GM12878 (cell line): ENCODE measurements around the gene CERT1. TPM values are rescaled to one million over a fixed set of nuclear protein-coding genes. Genes with fewer than 3 reads are reported as not detected.

ENCODE experiments used
- ATF7 ChIP-seq: fragments of 450-650 bp; IDR thresholded peaks from 2 replicates; pipeline ENCODE4 v1.6.1; 2016; ENCODE audit warnings: low read depth, mild to moderate bottlenecking
- CEBPB ChIP-seq, 2 experiments: fragments of 150-350 bp in 1 of 2; IDR thresholded peaks; 2 replicates each; pipeline ENCODE4 v1.6.1; 2012 to 2014; ENCODE audit warnings: low read depth in 2 of 2, low read length in 2 of 2, borderline replicate concordance in 1 of 2, inconsistent platforms in 1 of 2
- DPF2 ChIP-seq: fragments of 450-650 bp; IDR thresholded peaks from 2 replicates; pipeline ENCODE4 v1.6.1; 2017; ENCODE audit warnings: mild to moderate bottlenecking
- EZH2 ChIP-seq: IDR thresholded peaks from 2 replicates; pipeline ENCODE4 v1.6.1; 2012; ENCODE audit warnings: low read depth, mild to moderate bottlenecking, control low read depth, inconsistent platforms, low read length, borderline replicate concordance; ENCODE audit not compliant: control insufficient read depth
- LARP7 ChIP-seq: fragments of 450-650 bp; IDR thresholded peaks from 2 replicates; pipeline ENCODE4 v1.6.1; 2017; ENCODE audit warnings: mild to moderate bottlenecking
- NBN ChIP-seq: fragments of 450-650 bp; IDR thresholded peaks from 2 replicates; pipeline ENCODE4 v1.6.1; 2016
- NFYA ChIP-seq: IDR thresholded peaks from 2 replicates; pipeline ENCODE4 v1.6.1; 2011; ENCODE audit warnings: low read depth, mild to moderate bottlenecking, low read length, improper control_type of control experiment, borderline replicate concordance
- POLR2AphosphoS5 ChIP-seq: IDR thresholded peaks from 2 replicates; pipeline ENCODE4 v1.6.1; 2011; ENCODE audit warnings: mild to moderate bottlenecking, low read length, inconsistent platforms
- RFX5 ChIP-seq: IDR thresholded peaks from 2 replicates; pipeline ENCODE4 v1.6.1; 2011; ENCODE audit warnings: low read depth, low read length, improper control_type of control experiment
- SIN3A ChIP-seq: IDR thresholded peaks from 2 replicates; pipeline ENCODE4 v1.6.1; 2012; ENCODE audit warnings: low read depth, low read length, improper control_type of control experiment
- SREBF2 ChIP-seq: IDR thresholded peaks from 2 replicates; pipeline ENCODE4 v1.6.1; 2012; ENCODE audit warnings: mild to moderate bottlenecking, low read length
- SRF ChIP-seq, 2 experiments: IDR thresholded peaks; 2 replicates each; pipeline ENCODE4 v1.6.1; 2011; ENCODE audit warnings: low read depth in 2 of 2, low read length in 2 of 2, mild to moderate bottlenecking in 1 of 2, moderate library complexity in 1 of 2
- SUPT20H ChIP-seq: IDR thresholded peaks from 2 replicates; pipeline ENCODE4 v1.6.1; 2011; ENCODE audit warnings: low read depth, mild to moderate bottlenecking, low read length, moderate library complexity, borderline replicate concordance; ENCODE audit not compliant: control insufficient read depth
- TAF1 ChIP-seq: IDR thresholded peaks from 2 replicates; pipeline ENCODE4 v1.6.1; 2011; ENCODE audit warnings: mild to moderate bottlenecking, low read depth, low read length, borderline replicate concordance
- YY1 ChIP-seq: IDR thresholded peaks from 2 replicates; pipeline ENCODE4 v1.6.1; 2011; ENCODE audit warnings: low read depth, mild to moderate bottlenecking, low read length
- ZNF217 ChIP-seq: fragments of 450-650 bp; IDR thresholded peaks from 2 replicates; pipeline ENCODE4 v1.6.1; 2017; ENCODE audit warnings: antibody characterized with exemption, mild to moderate bottlenecking
- polyA plus RNA-seq, 11 experiments: library from polyadenylated mRNA; depleted of rRNA in 4 of 11; unstranded in 6 of 11; stranded (reverse) in 5 of 11; fragments of >200 nt; fragmentation: Nextera tagmentation in 4 of 11; fragmentation: Illumina TruSeq in 1 of 11; extraction: Ambion mirVana in 4 of 11; extraction: Trizol in 1 of 11; gene quantifications; 1 replicate in 1 of 11; 2 replicates in 10 of 11; pipeline versions ENCODE4 v1.2.1 to v1.2.3, GENCODE V29; 2011 to 2016; ENCODE audit warnings: inconsistent platforms in 2 of 11, missing spikeins in 2 of 11, low read depth in 1 of 11
- total RNA-seq, 4 experiments: library from RNA; depleted of rRNA in 3 of 4; stranded (reverse); fragments of >200 nt in 3 of 4; fragmentation: Illumina TruSeq in 1 of 4; extraction: Trizol in 1 of 4; gene quantifications; 2 replicates each; pipeline versions ENCODE4 v1.2.1 to v1.2.3, GENCODE V29; 2013 to 2021
- TF ChIP-seq, protein P1 (sequence below): fragments of 450-650 bp; IDR thresholded peaks from 2 replicates; pipeline ENCODE4 v1.6.1; 2017; ENCODE audit warnings: borderline replicate concordance
- TF ChIP-seq, protein P2 (sequence below): IDR thresholded peaks from 2 replicates; pipeline ENCODE4 v1.6.1; 2012; ENCODE audit warnings: low read depth, low read length, improper control_type of control experiment
- TF ChIP-seq, protein P3 (sequence below): IDR thresholded peaks from 2 replicates; pipeline ENCODE4 v1.6.1; 2012; ENCODE audit warnings: improper control_type of control experiment, low read depth, low read length; ENCODE audit not compliant: insufficient replicate concordance
- TF ChIP-seq, protein P4 (sequence below): fragments of 450-650 bp; IDR thresholded peaks from 2 replicates; pipeline ENCODE4 v1.6.1; 2017; ENCODE audit warnings: mild to moderate bottlenecking, moderate library complexity

Gene CERT1
- total and polyA plus RNA-seq, 10 of the 15 experiments (the other 5 are each of a cell fraction or from before 2014, with no cell fraction given), result 7.7 to 36.7 (median 25.6) TPM

DNA sequence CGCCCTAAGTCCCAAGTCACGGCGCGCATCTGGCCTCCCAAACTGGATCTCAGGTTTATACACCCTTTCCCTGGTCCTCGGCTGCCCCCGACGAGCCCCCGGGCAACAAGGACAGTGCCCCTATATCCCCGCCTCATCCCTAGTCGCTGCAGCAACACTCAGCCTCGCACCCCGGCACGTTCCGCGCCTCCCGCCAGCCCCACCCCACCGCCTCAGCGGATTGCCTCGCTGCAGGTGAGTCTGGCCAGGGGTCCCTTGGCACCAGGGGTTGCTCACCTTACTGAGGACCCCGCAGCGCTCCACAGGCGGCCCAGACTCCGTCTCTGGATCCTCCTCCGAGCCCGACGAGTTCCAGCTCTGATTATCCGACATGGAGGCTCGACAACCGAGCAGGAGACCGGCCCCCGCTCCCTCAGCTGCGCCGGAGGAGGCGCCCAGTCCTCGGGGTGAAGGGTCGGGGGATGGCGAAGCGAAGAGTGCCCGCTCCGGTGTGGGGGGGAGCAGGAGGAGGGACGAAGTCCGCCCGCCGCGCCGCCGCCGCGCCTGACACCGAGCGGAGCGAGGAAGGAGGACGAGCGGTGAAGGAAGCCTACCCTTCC lies 494 bp downstream of the CERT1 start (continued):
- TF ChIP-seq RFX5 (no peak), YY1 (no peak), DPF2 (peak; percentile 33; the same call in 1 of the 2 replicates), ATF7 (no peak), TAF1 (no peak), CEBPB (IDR thresholded peaks at IDR 0.05; ENCODE audit: borderline replicate concordance in 1 of 2, low read depth in 2 of 2, low read length in 2 of 2) (no peak), EZH2 (no peak), POLR2AphosphoS5 (no peak), SREBF2 (no peak), SRF (IDR thresholded peaks at IDR 0.05; ENCODE audit: low read depth in 2 of 2, low read length in 2 of 2) (no peak), LARP7 (0 out of 2 replicates have a peak, but pooled peaks have one; percentile 73), SUPT20H (no peak), NFYA (no peak), SIN3A (no peak), NBN (no peak), ZNF217 (no peak)
- TF ChIP-seq, protein P1, sequence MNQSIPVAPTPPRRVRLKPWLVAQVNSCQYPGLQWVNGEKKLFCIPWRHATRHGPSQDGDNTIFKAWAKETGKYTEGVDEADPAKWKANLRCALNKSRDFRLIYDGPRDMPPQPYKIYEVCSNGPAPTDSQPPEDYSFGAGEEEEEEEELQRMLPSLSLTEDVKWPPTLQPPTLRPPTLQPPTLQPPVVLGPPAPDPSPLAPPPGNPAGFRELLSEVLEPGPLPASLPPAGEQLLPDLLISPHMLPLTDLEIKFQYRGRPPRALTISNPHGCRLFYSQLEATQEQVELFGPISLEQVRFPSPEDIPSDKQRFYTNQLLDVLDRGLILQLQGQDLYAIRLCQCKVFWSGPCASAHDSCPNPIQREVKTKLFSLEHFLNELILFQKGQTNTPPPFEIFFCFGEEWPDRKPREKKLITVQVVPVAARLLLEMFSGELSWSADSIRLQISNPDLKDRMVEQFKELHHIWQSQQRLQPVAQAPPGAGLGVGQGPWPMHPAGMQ, result no peak
- TF ChIP-seq, protein P2, sequence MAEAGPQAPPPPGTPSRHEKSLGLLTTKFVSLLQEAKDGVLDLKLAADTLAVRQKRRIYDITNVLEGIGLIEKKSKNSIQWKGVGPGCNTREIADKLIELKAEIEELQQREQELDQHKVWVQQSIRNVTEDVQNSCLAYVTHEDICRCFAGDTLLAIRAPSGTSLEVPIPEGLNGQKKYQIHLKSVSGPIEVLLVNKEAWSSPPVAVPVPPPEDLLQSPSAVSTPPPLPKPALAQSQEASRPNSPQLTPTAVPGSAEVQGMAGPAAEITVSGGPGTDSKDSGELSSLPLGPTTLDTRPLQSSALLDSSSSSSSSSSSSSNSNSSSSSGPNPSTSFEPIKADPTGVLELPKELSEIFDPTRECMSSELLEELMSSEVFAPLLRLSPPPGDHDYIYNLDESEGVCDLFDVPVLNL, result no peak
- TF ChIP-seq, protein P3, sequence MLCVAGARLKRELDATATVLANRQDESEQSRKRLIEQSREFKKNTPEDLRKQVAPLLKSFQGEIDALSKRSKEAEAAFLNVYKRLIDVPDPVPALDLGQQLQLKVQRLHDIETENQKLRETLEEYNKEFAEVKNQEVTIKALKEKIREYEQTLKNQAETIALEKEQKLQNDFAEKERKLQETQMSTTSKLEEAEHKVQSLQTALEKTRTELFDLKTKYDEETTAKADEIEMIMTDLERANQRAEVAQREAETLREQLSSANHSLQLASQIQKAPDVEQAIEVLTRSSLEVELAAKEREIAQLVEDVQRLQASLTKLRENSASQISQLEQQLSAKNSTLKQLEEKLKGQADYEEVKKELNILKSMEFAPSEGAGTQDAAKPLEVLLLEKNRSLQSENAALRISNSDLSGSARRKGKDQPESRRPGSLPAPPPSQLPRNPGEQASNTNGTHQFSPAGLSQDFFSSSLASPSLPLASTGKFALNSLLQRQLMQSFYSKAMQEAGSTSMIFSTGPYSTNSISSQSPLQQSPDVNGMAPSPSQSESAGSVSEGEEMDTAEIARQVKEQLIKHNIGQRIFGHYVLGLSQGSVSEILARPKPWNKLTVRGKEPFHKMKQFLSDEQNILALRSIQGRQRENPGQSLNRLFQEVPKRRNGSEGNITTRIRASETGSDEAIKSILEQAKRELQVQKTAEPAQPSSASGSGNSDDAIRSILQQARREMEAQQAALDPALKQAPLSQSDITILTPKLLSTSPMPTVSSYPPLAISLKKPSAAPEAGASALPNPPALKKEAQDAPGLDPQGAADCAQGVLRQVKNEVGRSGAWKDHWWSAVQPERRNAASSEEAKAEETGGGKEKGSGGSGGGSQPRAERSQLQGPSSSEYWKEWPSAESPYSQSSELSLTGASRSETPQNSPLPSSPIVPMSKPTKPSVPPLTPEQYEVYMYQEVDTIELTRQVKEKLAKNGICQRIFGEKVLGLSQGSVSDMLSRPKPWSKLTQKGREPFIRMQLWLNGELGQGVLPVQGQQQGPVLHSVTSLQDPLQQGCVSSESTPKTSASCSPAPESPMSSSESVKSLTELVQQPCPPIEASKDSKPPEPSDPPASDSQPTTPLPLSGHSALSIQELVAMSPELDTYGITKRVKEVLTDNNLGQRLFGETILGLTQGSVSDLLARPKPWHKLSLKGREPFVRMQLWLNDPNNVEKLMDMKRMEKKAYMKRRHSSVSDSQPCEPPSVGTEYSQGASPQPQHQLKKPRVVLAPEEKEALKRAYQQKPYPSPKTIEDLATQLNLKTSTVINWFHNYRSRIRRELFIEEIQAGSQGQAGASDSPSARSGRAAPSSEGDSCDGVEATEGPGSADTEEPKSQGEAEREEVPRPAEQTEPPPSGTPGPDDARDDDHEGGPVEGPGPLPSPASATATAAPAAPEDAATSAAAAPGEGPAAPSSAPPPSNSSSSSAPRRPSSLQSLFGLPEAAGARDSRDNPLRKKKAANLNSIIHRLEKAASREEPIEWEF, result no peak
- TF ChIP-seq, protein P4, sequence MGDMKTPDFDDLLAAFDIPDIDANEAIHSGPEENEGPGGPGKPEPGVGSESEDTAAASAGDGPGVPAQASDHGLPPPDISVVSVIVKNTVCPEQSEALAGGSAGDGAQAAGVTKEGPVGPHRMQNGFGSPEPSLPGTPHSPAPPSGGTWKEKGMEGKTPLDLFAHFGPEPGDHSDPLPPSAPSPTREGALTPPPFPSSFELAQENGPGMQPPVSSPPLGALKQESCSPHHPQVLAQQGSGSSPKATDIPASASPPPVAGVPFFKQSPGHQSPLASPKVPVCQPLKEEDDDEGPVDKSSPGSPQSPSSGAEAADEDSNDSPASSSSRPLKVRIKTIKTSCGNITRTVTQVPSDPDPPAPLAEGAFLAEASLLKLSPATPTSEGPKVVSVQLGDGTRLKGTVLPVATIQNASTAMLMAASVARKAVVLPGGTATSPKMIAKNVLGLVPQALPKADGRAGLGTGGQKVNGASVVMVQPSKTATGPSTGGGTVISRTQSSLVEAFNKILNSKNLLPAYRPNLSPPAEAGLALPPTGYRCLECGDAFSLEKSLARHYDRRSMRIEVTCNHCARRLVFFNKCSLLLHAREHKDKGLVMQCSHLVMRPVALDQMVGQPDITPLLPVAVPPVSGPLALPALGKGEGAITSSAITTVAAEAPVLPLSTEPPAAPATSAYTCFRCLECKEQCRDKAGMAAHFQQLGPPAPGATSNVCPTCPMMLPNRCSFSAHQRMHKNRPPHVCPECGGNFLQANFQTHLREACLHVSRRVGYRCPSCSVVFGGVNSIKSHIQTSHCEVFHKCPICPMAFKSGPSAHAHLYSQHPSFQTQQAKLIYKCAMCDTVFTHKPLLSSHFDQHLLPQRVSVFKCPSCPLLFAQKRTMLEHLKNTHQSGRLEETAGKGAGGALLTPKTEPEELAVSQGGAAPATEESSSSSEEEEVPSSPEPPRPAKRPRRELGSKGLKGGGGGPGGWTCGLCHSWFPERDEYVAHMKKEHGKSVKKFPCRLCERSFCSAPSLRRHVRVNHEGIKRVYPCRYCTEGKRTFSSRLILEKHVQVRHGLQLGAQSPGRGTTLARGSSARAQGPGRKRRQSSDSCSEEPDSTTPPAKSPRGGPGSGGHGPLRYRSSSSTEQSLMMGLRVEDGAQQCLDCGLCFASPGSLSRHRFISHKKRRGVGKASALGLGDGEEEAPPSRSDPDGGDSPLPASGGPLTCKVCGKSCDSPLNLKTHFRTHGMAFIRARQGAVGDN, result no peak
